Muscle of leg (tissue), 11 donors: ENCODE results near the gene PPP2R2B. TPM values are rescaled to one million over a fixed set of nuclear protein-coding genes. Genes with fewer than 3 reads are reported as not detected.
A peak's percentile ranks its signal among the peaks of the same experiment; 100 is the strongest.

Experiments
- DNase-seq: peaks from one replicate; pipeline ENCODE4 v3.0.0; 2013
- H3K27ac ChIP-seq: one replicate; pipeline ENCODE4 v1.5.1; 2013; ENCODE audit warnings: mild to moderate bottlenecking, low read length, control low read depth
- H3K27me3 ChIP-seq: one replicate; pipeline ENCODE4 v1.6.1; 2013; ENCODE audit warnings: low read length; ENCODE audit not compliant: control insufficient read depth, insufficient read depth
- H3K36me3 ChIP-seq: one replicate; pipeline ENCODE4 v1.6.1; 2013; ENCODE audit warnings: low read length; ENCODE audit not compliant: control insufficient read depth, insufficient read depth
- H3K4me1 ChIP-seq: one replicate; pipeline ENCODE4 v1.6.1; 2013; ENCODE audit warnings: low read length; ENCODE audit not compliant: control insufficient read depth, insufficient read depth
- H3K4me3 ChIP-seq: one replicate; pipeline ENCODE4 v1.5.1; 2013; ENCODE audit warnings: low read length, control low read depth
- H3K9me3 ChIP-seq: replicated peaks from 2 replicates; pipeline ENCODE4 v1.6.1; 2013; ENCODE audit warnings: low read depth, low read length; ENCODE audit not compliant: control insufficient read depth
- WGBS: methylation state at CpG from one replicate; pipeline ENCODE4 v1.1.5; 2013; ENCODE audit warnings: missing lambda C conversion rate; ENCODE audit not compliant: insufficient coverage; 5-methylcytosine and 5-hydroxymethylcytosine counted together
- polyA plus RNA-seq, 8 donors: library from polyadenylated mRNA; unstranded; fragments of 120-200 nt; gene quantifications; one replicate each; pipeline versions ENCODE4 v1.2.1 to v1.2.3, GENCODE V29; 2013; ENCODE audit warnings: inconsistent platforms in 1 of 8, low replicate concordance in 1 of 8; ENCODE audit not compliant: insufficient read length in 8 of 8, insufficient read depth in 1 of 8
- total RNA-seq: library from RNA; stranded (reverse); fragments of 120-200 nt; gene quantifications from one replicate; pipeline ENCODE4 v1.2.4, GENCODE V29; 2013

PPP2R2B gene
- total and polyA plus RNA-seq, 9 donors = 0.63 to 4.2 (median 1.5) TPM

GRCh38 chr5:146645342-146645741 is 233.2 kb downstream of the PPP2R2B start:
- Histone ChIP-seq H3K4me3 (no peak overlapping the region), H3K9me3 (no peaks in the 10 kb centered on the region), H3K36me3 (no peaks in the 10 kb centered on the region), H3K27ac (no peak overlapping the region), H3K4me1 (no peaks in the 10 kb centered on the region), H3K27me3 (no peaks in the 10 kb centered on the region)
- DNase-seq = no peak
- 29% methylated on average over 1 of the region's 1 CpG for WGBS

- Histone ChIP-seq H3K27ac (no peak overlapping the region), H3K27me3 (no peaks in the 10 kb centered on the region), H3K4me3 (no peak overlapping the region), H3K9me3 (no peaks in the 10 kb centered on the region), H3K36me3 (no peaks in the 10 kb centered on the region), H3K4me1 (no peaks in the 10 kb centered on the region)
- 83% methylated on average over 1 of the region's 3 CpGs for WGBS
- no peak for DNase-seq
Measured at GRCh38 chr5:146644831-146645230, 233.7 kb downstream of the PPP2R2B start.

DNA sequence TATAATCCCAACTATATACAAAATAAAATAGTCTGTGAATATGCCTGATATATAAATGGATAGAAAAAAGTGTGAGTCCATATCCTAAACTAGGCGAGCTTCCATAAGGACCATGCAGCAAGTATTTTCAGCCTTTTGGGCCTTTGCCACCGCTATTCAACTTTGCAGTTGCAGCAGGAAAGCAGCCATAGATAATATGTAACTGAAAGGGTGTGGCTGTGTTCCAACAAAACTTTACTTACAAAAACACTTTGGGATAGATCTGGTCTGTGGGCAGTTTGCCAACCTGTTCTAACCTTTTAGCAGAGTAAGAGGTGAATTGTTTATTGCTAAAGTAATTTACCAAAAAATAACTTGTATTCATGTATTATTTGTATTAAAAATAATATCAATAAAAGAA is 234.8 kb downstream of the PPP2R2B start:
- no peaks in the 10 kb centered on the region for H3K36me3 ChIP-seq
- WGBS = no CpG with 5 or more reads among the region's 2 CpGs

GRCh38 chr5:146642410-146642809 is 236.1 kb downstream of the PPP2R2B start:
- DNase-seq = no peak
- H3K9me3 ChIP-seq = no peaks in the 10 kb centered on the region
- H3K27me3 ChIP-seq = no peaks in the 10 kb centered on the region
- H3K4me3 ChIP-seq = no peak overlapping the region
- H3K4me1 ChIP-seq = no peaks in the 10 kb centered on the region
- H3K36me3 ChIP-seq = no peaks in the 10 kb centered on the region
- no CpG with 5 or more reads among the region's 3 CpGs for WGBS
- no peak overlapping the region for H3K27ac ChIP-seq

More for the DNA sequence above, 234.8 kb downstream of the PPP2R2B start:
- H3K9me3 ChIP-seq = no peaks in the 10 kb centered on the region
- H3K4me3 ChIP-seq = no peak overlapping the region
- peak; percentile 17 for DNase-seq
- H3K27me3 ChIP-seq = no peaks in the 10 kb centered on the region
- H3K4me1 ChIP-seq = no peaks in the 10 kb centered on the region
- H3K27ac ChIP-seq = no peak overlapping the region

GRCh38 chr5:146641941-146642340 is 236.6 kb downstream of the PPP2R2B start:
- Histone ChIP-seq H3K27me3 (no peaks in the 10 kb centered on the region), H3K9me3 (no peaks in the 10 kb centered on the region), H3K36me3 (no peaks in the 10 kb centered on the region), H3K4me1 (no peaks in the 10 kb centered on the region), H3K4me3 (no peak overlapping the region), H3K27ac (no peak overlapping the region)
- WGBS = 73% methylated on average over 2 of the region's 3 CpGs
- no peak for DNase-seq

DNA sequence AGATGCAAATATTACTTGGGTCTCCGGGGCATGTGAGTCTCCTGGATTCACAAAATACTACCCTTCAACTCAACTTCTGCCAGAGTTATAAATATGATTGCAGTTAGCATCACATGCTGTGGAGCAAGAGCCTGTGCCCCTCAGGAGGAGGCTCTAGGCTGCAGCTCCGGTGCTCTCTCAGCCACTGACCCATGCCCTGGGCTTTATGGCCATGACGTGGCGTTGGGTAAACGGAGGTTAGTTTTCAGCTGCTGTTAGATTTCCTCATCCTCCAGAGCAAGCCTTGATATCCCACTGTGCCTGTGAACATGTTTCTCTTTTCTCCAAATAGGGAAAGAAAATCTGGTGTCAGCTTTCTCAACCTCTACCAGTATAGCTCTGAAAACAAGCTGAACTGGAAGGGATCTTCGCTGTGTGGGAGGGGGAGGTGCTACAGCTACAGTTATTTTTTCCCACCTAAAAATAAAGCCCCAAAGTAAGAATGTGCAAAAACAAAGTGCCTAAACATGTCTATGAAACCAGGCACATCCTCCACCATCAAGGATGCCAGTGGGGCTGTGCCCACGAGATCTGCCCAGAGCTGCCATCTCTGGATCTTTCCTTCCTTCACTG is 238.2 kb downstream of the PPP2R2B start:
- H3K27me3 ChIP-seq = no peaks in the 10 kb centered on the region
- no peaks in the 10 kb centered on the region for H3K4me1 ChIP-seq
- H3K9me3 ChIP-seq = no peaks in the 10 kb centered on the region
- WGBS = 60% methylated on average over 1 of the region's 7 CpGs
- H3K36me3 ChIP-seq = no peaks in the 10 kb centered on the region
- no peak overlapping the region for H3K4me3 ChIP-seq
- H3K27ac ChIP-seq = no peak overlapping the region
- no peak for DNase-seq

- Histone ChIP-seq H3K27me3 (no peaks in the 10 kb centered on the region), H3K4me1 (no peaks in the 10 kb centered on the region), H3K9me3 (no peaks in the 10 kb centered on the region), H3K27ac (no peak overlapping the region), H3K4me3 (no peak overlapping the region), H3K36me3 (no peaks in the 10 kb centered on the region)
- WGBS = 62% methylated on average over 3 of the region's 3 CpGs
- no peak for DNase-seq
Measured at GRCh38 chr5:146635443-146635842, 243.1 kb downstream of the PPP2R2B start.

DNA sequence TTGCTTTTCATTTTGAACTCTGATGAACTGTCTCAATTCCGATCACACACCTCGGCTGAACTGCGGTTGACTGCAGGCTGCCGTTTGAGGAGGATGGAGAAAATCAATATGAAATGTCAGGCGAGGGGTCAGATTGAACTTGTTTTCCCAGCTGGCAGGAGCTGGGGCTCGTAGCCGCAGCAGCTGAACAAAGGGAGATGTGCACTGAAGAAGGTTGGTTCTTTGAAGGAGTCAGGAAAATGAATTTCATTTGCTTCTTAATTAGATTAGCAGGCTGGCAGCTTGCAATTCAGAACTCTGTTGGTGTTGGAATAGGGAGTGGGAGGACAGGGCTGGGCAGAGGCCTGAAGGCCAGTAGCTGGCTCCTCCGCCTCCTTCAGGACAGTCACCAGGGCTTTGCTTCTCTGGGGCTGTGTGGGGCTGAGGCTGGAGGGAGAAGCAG is 245.2 kb downstream of the PPP2R2B start:
- WGBS = 62% methylated on average over 5 of the region's 8 CpGs
- H3K36me3 ChIP-seq = no peaks in the 10 kb centered on the region
- H3K27ac ChIP-seq = no peak overlapping the region
- no peaks in the 10 kb centered on the region for H3K4me1 ChIP-seq
- H3K9me3 ChIP-seq = no peaks in the 10 kb centered on the region
- DNase-seq = no peak
- H3K27me3 ChIP-seq = no peaks in the 10 kb centered on the region
- no peak overlapping the region for H3K4me3 ChIP-seq

GRCh38 chr5:146632620-146633322 is 245.8 kb downstream of the PPP2R2B start:
- Histone ChIP-seq H3K36me3 (no peaks in the 10 kb centered on the region), H3K4me1 (no peaks in the 10 kb centered on the region), H3K27ac (no peak overlapping the region), H3K9me3 (no peaks in the 10 kb centered on the region), H3K27me3 (no peaks in the 10 kb centered on the region), H3K4me3 (no peak overlapping the region)
- no peak for DNase-seq
- no CpG with 5 or more reads among the region's 8 CpGs for WGBS

DNA sequence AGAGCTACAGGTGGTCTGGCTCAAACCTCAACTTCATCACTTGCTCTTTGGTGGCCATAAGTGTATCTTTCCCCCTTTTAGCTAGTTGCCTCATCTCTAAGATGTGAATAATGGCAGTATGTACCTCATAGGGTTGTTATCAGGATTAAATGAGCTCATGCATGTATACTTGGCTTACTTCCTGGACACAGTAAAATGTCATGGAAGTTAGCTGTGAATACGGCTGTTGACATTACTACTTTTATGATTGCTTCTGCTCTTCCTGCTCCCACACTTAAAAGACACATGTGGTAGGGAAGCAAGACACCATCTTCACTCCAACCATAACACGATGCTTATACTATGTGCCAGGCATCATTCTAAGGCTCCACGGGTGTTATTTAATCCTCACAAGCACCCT is 248.1 kb downstream of the PPP2R2B start:
- no peak overlapping the region for H3K4me3 ChIP-seq
- no peaks in the 10 kb centered on the region for H3K9me3 ChIP-seq
- WGBS = no CpG with 5 or more reads among the region's 3 CpGs
- DNase-seq = no peak
- no peak overlapping the region for H3K27ac ChIP-seq
- H3K27me3 ChIP-seq = no peaks in the 10 kb centered on the region
- no peaks in the 10 kb centered on the region for H3K4me1 ChIP-seq
- no peaks in the 10 kb centered on the region for H3K36me3 ChIP-seq
